GM12878 (cell line): ENCODE data around the gene OLFML2A. TPM values are rescaled to one million over a fixed set of nuclear protein-coding genes. Genes with fewer than 3 reads are reported as not detected.

Source experiments
- ATAC-seq: fragments of 200-7000 bp; cut with Tn5 transposase; 3 replicates; pipeline ENCODE4 v1.9.1; 2020; ENCODE audit warnings: mild to moderate bottlenecking, moderate library complexity
- BruUV-seq: library from RNA; stranded (reverse); fragments of 400-500 nt; replicated peaks from 2 replicates; lab custom pipeline; 2021; lab: Mats Ljungman, UMichigan
- CTCF ChIA-PET: fragments of 300-600 bp; sonication (Branson Sonifier 250); formaldehyde crosslinking; extraction: SDS; loops from one replicate; lab custom pipeline; 2021; ENCODE audit warnings: inconsistent platforms; lab: Yijun Ruan, JAX
- POLR2A ChIA-PET: fragments of 350-600 bp; formaldehyde crosslinking; extraction: SDS; loops from one replicate; lab custom pipeline; 2021; ENCODE audit warnings: inconsistent platforms; lab: Charles Lee
- RAD21 ChIA-PET: fragments of 300-600 bp; sonication (Branson Sonifier 250); formaldehyde crosslinking; loops from one replicate; lab custom pipeline; 2023; ENCODE audit warnings: antibody characterized with exemption; ENCODE audit not compliant: unreplicated experiment; lab: Charles Lee
- SMC1A ChIA-PET: fragments of 300-600 bp; sonication (Branson Sonifier 250); formaldehyde crosslinking; loops from one replicate; lab custom pipeline; 2023; ENCODE audit not compliant: unreplicated experiment, uncharacterized antibody; lab: Charles Lee
- DNase-seq: peaks from one replicate; pipeline ENCODE4 v3.0.0-alpha.2; 2011; ENCODE audit warnings: low read depth, low spot score
- FAIRE-seq: peaks from 3 replicates; lab custom pipeline; 2011; peaks lifted over from hg19 to GRCh38; lab: Jason Lieb, UNC
- H2AFZ ChIP-seq: 2 replicates; pipeline ENCODE4 v1.6.0; 2011; ENCODE audit warnings: low read depth, low read length, control low read depth; ENCODE audit not compliant: control insufficient read depth
- H3K27ac ChIP-seq: 2 replicates; pipeline ENCODE4 v1.5.1; 2011; ENCODE audit warnings: control low read depth; ENCODE audit not compliant: control insufficient read depth, insufficient read depth
- H3K27me3 ChIP-seq, 2 experiments: replicated peaks in 1 of 2; 2 replicates each; pipeline versions ENCODE4 v1.6.0 to v1.6.1; 2011; ENCODE audit warnings: low read length in 1 of 2; ENCODE audit not compliant: control insufficient read depth in 2 of 2, insufficient read depth in 2 of 2
- H3K36me3 ChIP-seq, 2 experiments: 2 replicates each; pipeline ENCODE4 v1.5.1; 2011; ENCODE audit warnings: low read length in 1 of 2; ENCODE audit not compliant: control insufficient read depth in 2 of 2, insufficient read depth in 2 of 2
- H3K4me1 ChIP-seq: 2 replicates; pipeline ENCODE4 v1.6.1; 2011; ENCODE audit warnings: mild to moderate bottlenecking, low read length, moderate library complexity, mixed read lengths; ENCODE audit not compliant: control insufficient read depth, insufficient read depth
- H3K4me2 ChIP-seq: 2 replicates; pipeline ENCODE4 v1.6.0; 2011; ENCODE audit warnings: control low read depth; ENCODE audit not compliant: control insufficient read depth, insufficient read depth
- H3K4me3 ChIP-seq: fragments of 200-600 bp; sonication (generic); 2 replicates; pipeline ENCODE4 v1.5.1; 2016
- H3K79me2 ChIP-seq: 2 replicates; pipeline ENCODE4 v1.6.0; 2011; ENCODE audit warnings: low read length; ENCODE audit not compliant: control insufficient read depth, insufficient read depth
- H3K9ac ChIP-seq: 2 replicates; pipeline ENCODE4 v1.8.0; 2011; ENCODE audit warnings: low read length, control low read depth, mixed read lengths; ENCODE audit not compliant: control insufficient read depth, insufficient read depth
- H3K9me3 ChIP-seq: replicated peaks from 3 replicates; pipeline ENCODE4 v1.5.1; 2011; ENCODE audit warnings: mild to moderate bottlenecking, low read length; ENCODE audit not compliant: control insufficient read depth, insufficient read depth
- H4K20me1 ChIP-seq: 2 replicates; pipeline ENCODE4 v1.6.0; 2011; ENCODE audit not compliant: control insufficient read depth, insufficient read depth
- CEBPB ChIP-seq, 2 experiments: fragments of 150-350 bp in 1 of 2; IDR thresholded peaks; 2 replicates each; pipeline ENCODE4 v1.6.1; 2012 to 2014; ENCODE audit warnings: low read depth in 2 of 2, low read length in 2 of 2, borderline replicate concordance in 1 of 2, inconsistent platforms in 1 of 2
- CHD2 ChIP-seq: IDR thresholded peaks from 2 replicates; pipeline ENCODE4 v1.6.1; 2011; ENCODE audit warnings: low read depth, low read length, improper control_type of control experiment, borderline replicate concordance
- CUX1 ChIP-seq: IDR thresholded peaks from 2 replicates; pipeline ENCODE4 v1.6.1; 2012; ENCODE audit warnings: improper control_type of control experiment, low read depth, low read length; ENCODE audit not compliant: insufficient replicate concordance
- PML ChIP-seq: IDR thresholded peaks from 2 replicates; pipeline ENCODE4 v1.6.1; 2012; ENCODE audit warnings: low read length, inconsistent platforms
- RAD51 ChIP-seq: fragments of 450-650 bp; IDR thresholded peaks from 2 replicates; pipeline ENCODE4 v1.6.1; 2016; ENCODE audit warnings: moderate library complexity, mild to moderate bottlenecking, inconsistent platforms
- ZBED1 ChIP-seq: IDR thresholded peaks from 2 replicates; pipeline ENCODE4 v1.6.1; 2016; ENCODE audit warnings: borderline replicate concordance
- WGBS: methylation state at CpG from one replicate; pipeline ENCODE4 v1.1.6; 2016; ENCODE audit warnings: low lambda C conversion rate; ENCODE audit not compliant: insufficient replicate concordance, insufficient coverage; ENCODE audit errors: missing lambda C conversion rate; 5-methylcytosine and 5-hydroxymethylcytosine counted together
- in situ Hi-C: fragments of 300-500 bp; cut with MboI; formaldehyde crosslinking; loops from 9 replicates; pipeline ENCODE4 v1.14.3; 2018; ENCODE audit warnings: mixed read lengths
- intact Hi-C: fragments of 100-400 bp; cut with micrococcal nuclease; formaldehyde crosslinking; loops from one replicate; pipeline ENCODE4 v1.14.2; 2022; ENCODE audit not compliant: unreplicated experiment
- polyA plus RNA-seq, 11 experiments: library from polyadenylated mRNA; depleted of rRNA in 4 of 11; unstranded in 6 of 11; stranded (reverse) in 5 of 11; fragments of >200 nt; fragmentation: Nextera tagmentation in 4 of 11; fragmentation: Illumina TruSeq in 1 of 11; extraction: Ambion mirVana in 4 of 11; extraction: Trizol in 1 of 11; gene quantifications; 1 replicate in 1 of 11; 2 replicates in 10 of 11; pipeline versions ENCODE4 v1.2.1 to v1.2.3, GENCODE V29; 2011 to 2016; ENCODE audit warnings: inconsistent platforms in 2 of 11, missing spikeins in 2 of 11, low read depth in 1 of 11
- total RNA-seq, 4 experiments: library from RNA; depleted of rRNA in 3 of 4; stranded (reverse); fragments of >200 nt in 3 of 4; fragmentation: Illumina TruSeq in 1 of 4; extraction: Trizol in 1 of 4; gene quantifications; 2 replicates each; pipeline versions ENCODE4 v1.2.1 to v1.2.3, GENCODE V29; 2013 to 2021
- TF ChIP-seq, protein P1 (sequence below): fragments of 450-650 bp; IDR thresholded peaks from 2 replicates; pipeline ENCODE4 v1.6.1; 2017; ENCODE audit warnings: mild to moderate bottlenecking, moderate library complexity
- TF ChIP-seq, protein P2 (sequence below): fragments of 450-650 bp; IDR thresholded peaks from 2 replicates; pipeline ENCODE4 v1.6.1; 2017; ENCODE audit warnings: mild to moderate bottlenecking, low read depth, inconsistent platforms; ENCODE audit not compliant: poor library complexity, severe bottlenecking

Gene OLFML2A
- total and polyA plus RNA-seq, 10 of the 15 experiments (the other 5 are each of a cell fraction or from before 2014, with no cell fraction given), result 0.02 to 0.13 (median 0.10) TPM; not detected in 4

- TF ChIP-seq, protein P1, sequence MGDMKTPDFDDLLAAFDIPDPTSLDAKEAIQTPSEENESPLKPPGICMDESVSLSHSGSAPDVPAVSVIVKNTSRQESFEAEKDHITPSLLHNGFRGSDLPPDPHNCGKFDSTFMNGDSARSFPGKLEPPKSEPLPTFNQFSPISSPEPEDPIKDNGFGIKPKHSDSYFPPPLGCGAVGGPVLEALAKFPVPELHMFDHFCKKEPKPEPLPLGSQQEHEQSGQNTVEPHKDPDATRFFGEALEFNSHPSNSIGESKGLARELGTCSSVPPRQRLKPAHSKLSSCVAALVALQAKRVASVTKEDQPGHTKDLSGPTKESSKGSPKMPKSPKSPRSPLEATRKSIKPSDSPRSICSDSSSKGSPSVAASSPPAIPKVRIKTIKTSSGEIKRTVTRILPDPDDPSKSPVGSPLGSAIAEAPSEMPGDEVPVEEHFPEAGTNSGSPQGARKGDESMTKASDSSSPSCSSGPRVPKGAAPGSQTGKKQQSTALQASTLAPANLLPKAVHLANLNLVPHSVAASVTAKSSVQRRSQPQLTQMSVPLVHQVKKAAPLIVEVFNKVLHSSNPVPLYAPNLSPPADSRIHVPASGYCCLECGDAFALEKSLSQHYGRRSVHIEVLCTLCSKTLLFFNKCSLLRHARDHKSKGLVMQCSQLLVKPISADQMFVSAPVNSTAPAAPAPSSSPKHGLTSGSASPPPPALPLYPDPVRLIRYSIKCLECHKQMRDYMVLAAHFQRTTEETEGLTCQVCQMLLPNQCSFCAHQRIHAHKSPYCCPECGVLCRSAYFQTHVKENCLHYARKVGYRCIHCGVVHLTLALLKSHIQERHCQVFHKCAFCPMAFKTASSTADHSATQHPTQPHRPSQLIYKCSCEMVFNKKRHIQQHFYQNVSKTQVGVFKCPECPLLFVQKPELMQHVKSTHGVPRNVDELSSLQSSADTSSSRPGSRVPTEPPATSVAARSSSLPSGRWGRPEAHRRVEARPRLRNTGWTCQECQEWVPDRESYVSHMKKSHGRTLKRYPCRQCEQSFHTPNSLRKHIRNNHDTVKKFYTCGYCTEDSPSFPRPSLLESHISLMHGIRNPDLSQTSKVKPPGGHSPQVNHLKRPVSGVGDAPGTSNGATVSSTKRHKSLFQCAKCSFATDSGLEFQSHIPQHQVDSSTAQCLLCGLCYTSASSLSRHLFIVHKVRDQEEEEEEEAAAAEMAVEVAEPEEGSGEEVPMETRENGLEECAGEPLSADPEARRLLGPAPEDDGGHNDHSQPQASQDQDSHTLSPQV, result no peak
Observed at GRCh38 chr9:124764774-124765438, 12.0 kb upstream of the OLFML2A start (continued).

DNA sequence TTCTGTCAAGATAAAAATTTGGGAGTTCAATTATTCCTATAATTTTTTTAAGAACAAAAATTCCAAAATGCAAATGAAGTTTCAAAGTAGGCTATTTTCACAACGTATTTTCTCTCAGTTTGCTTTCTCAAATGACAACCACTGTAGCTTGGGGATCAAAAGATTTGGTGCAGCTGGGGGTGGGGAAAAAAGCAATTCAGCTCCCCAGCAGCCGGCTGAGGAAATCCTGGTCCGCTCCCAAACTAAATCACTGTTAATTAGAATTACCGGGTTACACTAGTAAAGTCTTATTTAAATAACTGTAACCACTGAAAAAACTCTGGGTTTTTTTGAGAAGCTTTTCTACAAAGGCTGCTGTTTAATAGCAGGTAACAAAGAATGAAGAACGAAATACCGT is 11.5 kb upstream of the OLFML2A start:
- in situ Hi-C loops, result no loop called here
- H3K9me3 ChIP-seq, result no peaks in the 10 kb centered on the region
- H3K4me3 ChIP-seq, result no peak overlapping the region; the same call in 1 of the 2 replicates
- ChIA-PET SMC1A (interaction anchor here (0.9 to 7.7 kb wide), 16 partner anchors 13 to 213 kb away, joined by 3 to 105 read pairs (median 6); no protein-coding TSS in a partner anchor), POLR2A (interaction anchor here (0.6 to 1.6 kb wide), 9 partner anchors 13 to 377 kb away, joined by 3 to 6 read pairs (median 3); no protein-coding TSS in a partner anchor), RAD21 (interaction anchor here (1.1 to 5.8 kb wide), 10 partner anchors 7 to 229 kb away, joined by 3 to 86 read pairs (median 9); partner anchors contain the start of genes ARPC5L and WDR38), CTCF (interaction anchor here (0.7 to 13.9 kb wide), 21 partner anchors 9 to 346 kb away, joined by 3 to 201 read pairs (median 6); partner anchors contain the start of gene WDR38)
- WGBS, result 50% methylated on average over 6 of the region's 6 CpGs
- peak overlapping the region; percentile 1; the same call in 1 of the 2 replicates for H3K27ac ChIP-seq
- FAIRE-seq (no peak), DNase-seq (no peak), ATAC-seq (no peak)
- H3K27me3 ChIP-seq, result no peaks in the 10 kb centered on the region
- no TSS peak for BruUV-seq
- intact Hi-C loops, result loop anchor here (2.0 to 5.0 kb wide), 3 partner anchors 53 to 348 kb away; partner anchors contain the start of gene PSMB7
- H2AFZ ChIP-seq, result no peak overlapping the region
- H3K9ac ChIP-seq, result no peak overlapping the region; the same call in 1 of the 2 replicates
- H3K4me1 ChIP-seq, result peaks cover 9% of the 10 kb centered on the region
- peaks cover 70% of the 10 kb centered on the region for H3K79me2 ChIP-seq
- no peaks in the 10 kb centered on the region for H3K36me3 ChIP-seq
- H3K4me2 ChIP-seq, result peak overlapping the region; percentile 56
- H4K20me1 ChIP-seq, result no peaks in the 10 kb centered on the region
- TF ChIP-seq RAD51, result no peak
- no peak for TF ChIP-seq CUX1
- no peak for TF ChIP-seq PML
- TF ChIP-seq ZBED1, result no peak
- no peak for TF ChIP-seq CEBPB (IDR thresholded peaks at IDR 0.05; ENCODE audit: borderline replicate concordance in 1 of 2, low read depth in 2 of 2, low read length in 2 of 2)
- TF ChIP-seq CHD2, result no peak
- TF ChIP-seq, protein P2, sequence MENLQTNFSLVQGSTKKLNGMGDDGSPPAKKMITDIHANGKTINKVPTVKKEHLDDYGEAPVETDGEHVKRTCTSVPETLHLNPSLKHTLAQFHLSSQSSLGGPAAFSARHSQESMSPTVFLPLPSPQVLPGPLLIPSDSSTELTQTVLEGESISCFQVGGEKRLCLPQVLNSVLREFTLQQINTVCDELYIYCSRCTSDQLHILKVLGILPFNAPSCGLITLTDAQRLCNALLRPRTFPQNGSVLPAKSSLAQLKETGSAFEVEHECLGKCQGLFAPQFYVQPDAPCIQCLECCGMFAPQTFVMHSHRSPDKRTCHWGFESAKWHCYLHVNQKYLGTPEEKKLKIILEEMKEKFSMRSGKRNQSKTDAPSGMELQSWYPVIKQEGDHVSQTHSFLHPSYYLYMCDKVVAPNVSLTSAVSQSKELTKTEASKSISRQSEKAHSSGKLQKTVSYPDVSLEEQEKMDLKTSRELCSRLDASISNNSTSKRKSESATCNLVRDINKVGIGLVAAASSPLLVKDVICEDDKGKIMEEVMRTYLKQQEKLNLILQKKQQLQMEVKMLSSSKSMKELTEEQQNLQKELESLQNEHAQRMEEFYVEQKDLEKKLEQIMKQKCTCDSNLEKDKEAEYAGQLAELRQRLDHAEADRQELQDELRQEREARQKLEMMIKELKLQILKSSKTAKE, result no peak
